GM21737 (cell line): Measurements from ENCODE around the gene MBL2.

ENCODE experiments used
- ATAC-seq: cut with Tn5 transposase; IDR thresholded peaks from one replicate; pipeline ENCODE4 v1.9.1; 2021; ENCODE audit warnings: mild to moderate bottlenecking, moderate library complexity; ENCODE audit not compliant: unreplicated experiment

Gene MBL2

GRCh38 chr10:52774182-52774581, 1.6 kb upstream of the MBL2 start:
- ATAC-seq: no peak

GRCh38 chr10:52771534-52772445, 794 bp downstream of the MBL2 start:
- ATAC-seq: no peak

- ATAC-seq: no peak
Observed at GRCh38 chr10:52770904-52771303, 1.7 kb downstream of the MBL2 start.

GRCh38 chr10:52769966-52770365, 2.6 kb downstream of the MBL2 start:
- ATAC-seq: no peak

- ATAC-seq: no peak
Observed at GRCh38 chr10:52768001-52768532, 4.5 kb downstream of the MBL2 start.

GRCh38 chr10:52762088-52762487, 10.5 kb downstream of the MBL2 start:
- ATAC-seq: no peak

- no peak for ATAC-seq
Observed at GRCh38 chr10:52759154-52759553, 13.4 kb downstream of the MBL2 start.

- no peak for ATAC-seq
Observed at GRCh38 chr10:52758406-52758805, 14.2 kb downstream of the MBL2 start.

GRCh38 chr10:52757773-52758172, 14.8 kb downstream of the MBL2 start:
- ATAC-seq: no peak

GRCh38 chr10:52756966-52757365, 15.6 kb downstream of the MBL2 start:
- no peak for ATAC-seq

GRCh38 chr10:52756295-52756694, 16.3 kb downstream of the MBL2 start:
- no peak for ATAC-seq

GRCh38 chr10:52755297-52756062, 17.1 kb downstream of the MBL2 start:
- no peak for ATAC-seq

- ATAC-seq: no peak
Observed at GRCh38 chr10:52752801-52753445, 19.7 kb downstream of the MBL2 start.

- no peak for ATAC-seq
Observed at GRCh38 chr10:52752261-52752660, 20.3 kb downstream of the MBL2 start.

GRCh38 chr10:52751337-52751736, 21.2 kb downstream of the MBL2 start:
- no peak for ATAC-seq

- no peak for ATAC-seq
Observed at GRCh38 chr10:52750629-52751028, 22.0 kb downstream of the MBL2 start.

GRCh38 chr10:52747694-52748093, 24.9 kb downstream of the MBL2 start:
- ATAC-seq: no peak

GRCh38 chr10:52746169-52746568, 26.4 kb downstream of the MBL2 start:
- ATAC-seq: no peak

- ATAC-seq: no peak
Observed at GRCh38 chr10:52744057-52744805, 28.4 kb downstream of the MBL2 start.

GRCh38 chr10:52742731-52743130, 29.9 kb downstream of the MBL2 start:
- no peak for ATAC-seq

- no peak for ATAC-seq
Observed at GRCh38 chr10:52741851-52742250, 30.7 kb downstream of the MBL2 start.
